Coronary artery (tissue), 2 donors: ENCODE data around the gene PAGE1.

ENCODE experiments used
- DNase-seq: peaks from one replicate; pipeline ENCODE4 v3.0.0-alpha.2; 2017; ENCODE audit warnings: low spot score
- H3K27ac ChIP-seq, 2 donors: fragments of 200-600 bp; sonication (generic); one replicate each; pipeline ENCODE4 v1.5.1; 2016 to 2019
- H3K4me3 ChIP-seq: fragments of 200-600 bp; sonication (generic); 2 replicates; pipeline ENCODE4 v1.5.1; 2016; ENCODE audit warnings: mild to moderate bottlenecking, moderate library complexity
- CTCF ChIP-seq: fragments of 200-600 bp; sonication (generic); IDR thresholded peaks from one replicate; pipeline ENCODE4 v1.5.1; 2019; ENCODE audit warnings: antibody characterized with exemption

The PAGE1 gene

GRCh38 chrX:49712577-49712976, 16.8 kb upstream of the PAGE1 start:
- Histone ChIP-seq H3K4me3 (no peak overlapping the region), H3K27ac (no peak overlapping the region)
- no peak for TF ChIP-seq CTCF
- no peak for DNase-seq

- Histone ChIP-seq H3K27ac (no peak overlapping the region), H3K4me3 (no peak overlapping the region)
- TF ChIP-seq CTCF: no peak
- DNase-seq: no peak
Measured at GRCh38 chrX:49710744-49711319, 15.0 kb upstream of the PAGE1 start.

- no peak for DNase-seq
- Histone ChIP-seq H3K4me3 (no peak overlapping the region), H3K27ac (no peak overlapping the region)
- TF ChIP-seq CTCF: no peak
Measured at GRCh38 chrX:49704691-49705404, 9.1 kb upstream of the PAGE1 start.

GRCh38 chrX:49701933-49702332, 6.1 kb upstream of the PAGE1 start:
- no peak for TF ChIP-seq CTCF
- Histone ChIP-seq H3K27ac (no peak overlapping the region), H3K4me3 (no peak overlapping the region)
- DNase-seq: no peak

- H3K27ac ChIP-seq: no peak overlapping the region
- no peak for DNase-seq
- TF ChIP-seq CTCF: no peak
- H3K4me3 ChIP-seq: no peak overlapping the region
Measured at GRCh38 chrX:49701323-49701722, 5.5 kb upstream of the PAGE1 start.

GRCh38 chrX:49675075-49675719, 20.6 kb downstream of the PAGE1 start:
- no peak for DNase-seq
- Histone ChIP-seq H3K4me3 (no peak overlapping the region), H3K27ac (no peak overlapping the region)
- TF ChIP-seq CTCF: no peak

- no peak overlapping the region for H3K27ac ChIP-seq
- no peak for DNase-seq
- no peak for TF ChIP-seq CTCF
- no peak overlapping the region for H3K4me3 ChIP-seq
Measured at GRCh38 chrX:49673394-49673793, 22.4 kb downstream of the PAGE1 start.
